HCT116 (cell line): Measurements from ENCODE around the gene CHST12. TPM values are rescaled to one million over a fixed set of nuclear protein-coding genes. Genes with fewer than 3 reads are reported as not detected.

ENCODE experiments used
- ATAC-seq: fragments of 200-7000 bp; cut with Tn5 transposase; 2 replicates; pipeline ENCODE4 v1.9.1; 2020; ENCODE audit warnings: mild to moderate bottlenecking, moderate library complexity
- BruUV-seq: library from RNA; stranded (reverse); fragments of 400-500 nt; replicated peaks from 2 replicates; lab custom pipeline; 2021; lab: Mats Ljungman, UMichigan
- CTCF ChIA-PET: fragments of 300-600 bp; sonication (Branson Sonifier 250); formaldehyde crosslinking; loops from one replicate; lab custom pipeline; 2021; ENCODE audit warnings: antibody characterized with exemption; lab: Charles Lee
- POLR2A ChIA-PET: fragments of 300-600, 350-600 bp; sonication (Branson Sonifier 250); formaldehyde crosslinking; loops from one replicate; lab custom pipeline; 2021; ENCODE audit warnings: antibody characterized with exemption; lab: Charles Lee
- RAD21 ChIA-PET, 2 experiments: fragments of 300-600 bp; sonication (Branson Sonifier 250); formaldehyde crosslinking; loops; one replicate each; lab custom pipeline; 2023; ENCODE audit warnings: low total read pairs in 2 of 2; ENCODE audit not compliant: uncharacterized antibody in 2 of 2, unreplicated experiment in 2 of 2, low non-redundant PET in 1 of 2; lab: Charles Lee
- DNase-seq: peaks from one replicate; pipeline ENCODE4 v3.0.0-alpha.2; 2010; ENCODE audit warnings: low read depth, low spot score
- H2AFZ ChIP-seq: fragments of 200-600 bp; shearing (Covaris generic), sonication (generic); 2 replicates; pipeline ENCODE4 v1.6.1; 2017; ENCODE audit warnings: low read depth, mixed run types, mixed read lengths, antibody characterized with exemption, low read length; ENCODE audit not compliant: poor library complexity, severe bottlenecking
- H3K27ac ChIP-seq: 2 replicates; pipeline ENCODE4 v1.5.1; 2012; ENCODE audit warnings: low read depth, low read length
- H3K27me3 ChIP-seq: fragments of 200-600 bp; sonication (generic); 2 replicates; pipeline ENCODE4 v1.6.1; 2016; ENCODE audit warnings: mixed run types, low read length, mixed read lengths; ENCODE audit not compliant: insufficient read depth
- H3K36me3 ChIP-seq, 2 experiments: fragments of 200-500 bp in 1 of 2; fragments of 200-600 bp in 1 of 2; sonication (Bioruptor generic) in 1 of 2; sonication (generic) in 1 of 2; 2 replicates each; pipeline versions ENCODE4 v1.5.1 to v1.6.1; 2014 to 2016; ENCODE audit warnings: low read length in 2 of 2, inconsistent platforms in 1 of 2, mixed read lengths in 1 of 2, mixed run types in 1 of 2; ENCODE audit not compliant: insufficient read depth in 2 of 2, control insufficient read depth in 1 of 2
- H3K4me1 ChIP-seq, 2 experiments: fragments of 200-600 bp in 1 of 2; sonication (generic) in 1 of 2; 2 replicates each; pipeline versions ENCODE4 v1.5.1 to v1.6.1; 2012 to 2017; ENCODE audit warnings: low read length in 2 of 2, inconsistent platforms in 1 of 2, mild to moderate bottlenecking in 1 of 2, mixed read lengths in 1 of 2, mixed run types in 1 of 2, moderate library complexity in 1 of 2; ENCODE audit not compliant: insufficient read depth in 2 of 2, control insufficient read depth in 1 of 2
- H3K4me2 ChIP-seq: fragments of 200-600 bp; sonication (generic); 2 replicates; pipeline ENCODE4 v1.6.1; 2017; ENCODE audit warnings: mixed run types, low read length, mixed read lengths
- H3K4me3 ChIP-seq, 2 experiments: fragments of 200-600 bp in 1 of 2; sonication (generic) in 1 of 2; replicated peaks in 1 of 2; 2 replicates each; pipeline ENCODE4 v1.5.1; 2011 to 2016; ENCODE audit warnings: low read length in 2 of 2, control low read depth in 1 of 2, low read depth in 1 of 2, mild to moderate bottlenecking in 1 of 2, mixed read lengths in 1 of 2, mixed run types in 1 of 2
- H3K79me2 ChIP-seq: fragments of 200-600 bp; sonication (generic); 2 replicates; pipeline ENCODE4 v1.6.1; 2017; ENCODE audit warnings: mild to moderate bottlenecking, mixed run types, low read length, moderate library complexity, mixed read lengths; ENCODE audit not compliant: insufficient read depth
- H3K9ac ChIP-seq: fragments of 200-600 bp; sonication (generic); 2 replicates; pipeline ENCODE4 v1.6.1; 2016; ENCODE audit warnings: low read length, mixed read lengths
- H3K9me2 ChIP-seq: fragments of 200-600 bp; sonication (generic), shearing (Covaris generic); 2 replicates; pipeline ENCODE4 v1.6.1; 2017; ENCODE audit warnings: mixed run types, mild to moderate bottlenecking, moderate library complexity; ENCODE audit not compliant: insufficient read depth
- H3K9me3 ChIP-seq, 2 experiments: fragments of 200-500 bp in 1 of 2; fragments of 200-600 bp in 1 of 2; sonication (Bioruptor generic) in 1 of 2; sonication (generic) in 1 of 2; 2 replicates each; pipeline ENCODE4 v1.6.1; 2014 to 2017; ENCODE audit warnings: low read length in 2 of 2, mixed read lengths in 2 of 2, inconsistent platforms in 1 of 2, low read depth in 1 of 2, mild to moderate bottlenecking in 1 of 2, mixed run types in 1 of 2, moderate library complexity in 1 of 2; ENCODE audit not compliant: control insufficient read depth in 1 of 2, insufficient read depth in 1 of 2
- H4K20me1 ChIP-seq: fragments of 200-600 bp; sonication (generic), shearing (Covaris generic); 2 replicates; pipeline ENCODE4 v1.6.1; 2017; ENCODE audit warnings: mixed run types, mild to moderate bottlenecking, moderate library complexity; ENCODE audit not compliant: insufficient read depth
- CBX3 ChIP-seq: IDR thresholded peaks from 2 replicates; pipeline ENCODE4 v1.6.1; 2012; ENCODE audit warnings: low read depth
- CEBPB ChIP-seq: IDR thresholded peaks from 2 replicates; pipeline ENCODE4 v1.6.1; 2012; ENCODE audit warnings: low read depth
- EGR1 ChIP-seq: IDR thresholded peaks from 2 replicates; pipeline ENCODE4 v1.6.1; 2012; ENCODE audit warnings: low read depth
- ELF1 ChIP-seq: IDR thresholded peaks from 2 replicates; pipeline ENCODE4 v1.6.1; 2012; ENCODE audit warnings: low read depth, borderline replicate concordance
- FOSL1 ChIP-seq: IDR thresholded peaks from 2 replicates; pipeline ENCODE4 v1.6.1; 2012; ENCODE audit warnings: low read depth
- JUND ChIP-seq: IDR thresholded peaks from 2 replicates; pipeline ENCODE4 v1.6.1; 2012
- POLR2A ChIP-seq: IDR thresholded peaks from 2 replicates; pipeline ENCODE4 v1.7.0; 2011; ENCODE audit warnings: borderline replicate concordance; ENCODE audit not compliant: insufficient read depth, insufficient read length; ENCODE audit errors: extremely low read depth
- POLR2AphosphoS5 ChIP-seq: IDR thresholded peaks from 2 replicates; pipeline ENCODE4 v1.6.1; 2011; ENCODE audit warnings: mild to moderate bottlenecking, low read depth, low read length, moderate library complexity
- RAD21 ChIP-seq: IDR thresholded peaks from 2 replicates; pipeline ENCODE4 v1.6.1; 2012; ENCODE audit warnings: low read depth, mild to moderate bottlenecking
- SIN3A ChIP-seq: IDR thresholded peaks from 2 replicates; pipeline ENCODE4 v1.6.1; 2012; ENCODE audit warnings: low read depth
- SP1 ChIP-seq: IDR thresholded peaks from 2 replicates; pipeline ENCODE4 v1.6.1; 2012; ENCODE audit warnings: low read depth
- SRF ChIP-seq: IDR thresholded peaks from 2 replicates; pipeline ENCODE4 v1.6.1; 2012; ENCODE audit warnings: low read depth
- TCF7L2 ChIP-seq: IDR thresholded peaks from 2 replicates; pipeline ENCODE4 v1.7.0; 2011; ENCODE audit warnings: borderline replicate concordance, inconsistent platforms; ENCODE audit not compliant: insufficient read depth, insufficient read length; ENCODE audit errors: extremely low read depth
- YY1 ChIP-seq: IDR thresholded peaks from 2 replicates; pipeline ENCODE4 v1.6.1; 2011; ENCODE audit warnings: low read length, low read depth, moderate library complexity, mild to moderate bottlenecking; ENCODE audit not compliant: insufficient replicate concordance; ENCODE audit errors: extremely low read depth
- ZFX ChIP-seq: fragments of 450-650 bp; IDR thresholded peaks from 2 replicates; pipeline ENCODE4 v1.6.1; 2017
- ZNF274 ChIP-seq: fragments of 200-500 bp; sonication (Bioruptor generic); IDR thresholded peaks from 2 replicates; pipeline ENCODE4 v1.6.1; 2014; ENCODE audit warnings: mild to moderate bottlenecking, low read depth, low read length, inconsistent platforms
- intact Hi-C: fragments of 100-400 bp; cut with micrococcal nuclease; formaldehyde crosslinking; loops from 2 replicates; pipeline ENCODE4 v1.10.0; 2022
- total RNA-seq: library from RNA; stranded (reverse); gene quantifications from one replicate; pipeline ENCODE4 v1.2.1, GENCODE V29; 2021; ENCODE audit not compliant: unreplicated experiment
- TF ChIP-seq, protein P1 (sequence below): IDR thresholded peaks from 2 replicates; pipeline ENCODE4 v1.6.1; 2011; ENCODE audit warnings: mild to moderate bottlenecking, low read length, moderate library complexity; ENCODE audit not compliant: insufficient replicate concordance; ENCODE audit errors: extremely low read depth
- TF ChIP-seq, protein P2 (sequence below): IDR thresholded peaks from 2 replicates; pipeline ENCODE4 v1.6.1; 2012
- TF ChIP-seq, protein P3 (sequence below), 3 experiments: fragments of 200-600 bp in 1 of 3; sonication (generic) in 1 of 3; IDR thresholded peaks in 2 of 3; conservative IDR thresholded peaks in 1 of 3; 2 replicates each; pipeline ENCODE4 v1.5.1; 2012 to 2017; ENCODE audit warnings: low read depth in 2 of 3, low read length in 2 of 3, antibody characterized with exemption in 1 of 3, borderline replicate concordance in 1 of 3, control low read depth in 1 of 3, mild to moderate bottlenecking in 1 of 3, mixed read lengths in 1 of 3, mixed run types in 1 of 3, moderate library complexity in 1 of 3; ENCODE audit not compliant: insufficient read depth in 1 of 3

CHST12 gene
- total RNA-seq, 1 experiment from 2014 or later = 14.2 TPM

GRCh38 chr7:2441430-2442058 is 38.1 kb downstream of the CHST12 start:
- intact Hi-C loops = no loop called here
- POLR2A ChIA-PET = no interaction called here

More at GRCh38 chr7:2441430-2442058, 38.1 kb downstream of the CHST12 start:
- Histone ChIP-seq H4K20me1 (no peaks in the 10 kb centered on the region), H3K4me1 (peaks cover 0 to 3% of the 10 kb centered on the region in 2 experiments; a peak in 1 of 4 replicates), H3K9ac (no peak overlapping the region), H3K4me3 (no peak overlapping the region), H3K9me3 (no peaks in the 10 kb centered on the region), H2AFZ (no peak overlapping the region), H3K4me2 (no peak overlapping the region), H3K27me3 (no peaks in the 10 kb centered on the region), H3K79me2 (no peaks in the 10 kb centered on the region), H3K27ac (no peak overlapping the region), H3K9me2 (no peaks in the 10 kb centered on the region), H3K36me3 (no peaks in the 10 kb centered on the region)
- ATAC-seq (no peak), DNase-seq (no peak)
- BruUV-seq = no TSS peak
- RAD21 ChIA-PET = interaction anchor here in 1 of 2 experiments (1.0 kb wide), 1 partner anchor 27 kb away, joined by 3 read pairs; no protein-coding TSS in a partner anchor
- CTCF ChIA-PET = interaction anchor here (1.4 kb wide), 1 partner anchor 10 kb away, joined by 4 read pairs; no protein-coding TSS in a partner anchor
- TF ChIP-seq SIN3A = no peak
- no peak for TF ChIP-seq ZFX
- TF ChIP-seq CBX3 = no peak
- TF ChIP-seq, protein P1, sequence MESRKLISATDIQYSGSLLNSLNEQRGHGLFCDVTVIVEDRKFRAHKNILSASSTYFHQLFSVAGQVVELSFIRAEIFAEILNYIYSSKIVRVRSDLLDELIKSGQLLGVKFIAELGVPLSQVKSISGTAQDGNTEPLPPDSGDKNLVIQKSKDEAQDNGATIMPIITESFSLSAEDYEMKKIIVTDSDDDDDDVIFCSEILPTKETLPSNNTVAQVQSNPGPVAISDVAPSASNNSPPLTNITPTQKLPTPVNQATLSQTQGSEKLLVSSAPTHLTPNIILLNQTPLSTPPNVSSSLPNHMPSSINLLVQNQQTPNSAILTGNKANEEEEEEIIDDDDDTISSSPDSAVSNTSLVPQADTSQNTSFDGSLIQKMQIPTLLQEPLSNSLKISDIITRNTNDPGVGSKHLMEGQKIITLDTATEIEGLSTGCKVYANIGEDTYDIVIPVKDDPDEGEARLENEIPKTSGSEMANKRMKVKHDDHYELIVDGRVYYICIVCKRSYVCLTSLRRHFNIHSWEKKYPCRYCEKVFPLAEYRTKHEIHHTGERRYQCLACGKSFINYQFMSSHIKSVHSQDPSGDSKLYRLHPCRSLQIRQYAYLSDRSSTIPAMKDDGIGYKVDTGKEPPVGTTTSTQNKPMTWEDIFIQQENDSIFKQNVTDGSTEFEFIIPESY = no peak
- TF ChIP-seq ZNF274 = no peak
- TF ChIP-seq, protein P2, sequence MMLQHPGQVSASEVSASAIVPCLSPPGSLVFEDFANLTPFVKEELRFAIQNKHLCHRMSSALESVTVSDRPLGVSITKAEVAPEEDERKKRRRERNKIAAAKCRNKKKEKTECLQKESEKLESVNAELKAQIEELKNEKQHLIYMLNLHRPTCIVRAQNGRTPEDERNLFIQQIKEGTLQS = no peak
- no peak for TF ChIP-seq YY1
- TF ChIP-seq POLR2A = no peak
- TF ChIP-seq JUND = no peak
- TF ChIP-seq EGR1 = no peak
- no peak for TF ChIP-seq SP1
- TF ChIP-seq, protein P3, sequence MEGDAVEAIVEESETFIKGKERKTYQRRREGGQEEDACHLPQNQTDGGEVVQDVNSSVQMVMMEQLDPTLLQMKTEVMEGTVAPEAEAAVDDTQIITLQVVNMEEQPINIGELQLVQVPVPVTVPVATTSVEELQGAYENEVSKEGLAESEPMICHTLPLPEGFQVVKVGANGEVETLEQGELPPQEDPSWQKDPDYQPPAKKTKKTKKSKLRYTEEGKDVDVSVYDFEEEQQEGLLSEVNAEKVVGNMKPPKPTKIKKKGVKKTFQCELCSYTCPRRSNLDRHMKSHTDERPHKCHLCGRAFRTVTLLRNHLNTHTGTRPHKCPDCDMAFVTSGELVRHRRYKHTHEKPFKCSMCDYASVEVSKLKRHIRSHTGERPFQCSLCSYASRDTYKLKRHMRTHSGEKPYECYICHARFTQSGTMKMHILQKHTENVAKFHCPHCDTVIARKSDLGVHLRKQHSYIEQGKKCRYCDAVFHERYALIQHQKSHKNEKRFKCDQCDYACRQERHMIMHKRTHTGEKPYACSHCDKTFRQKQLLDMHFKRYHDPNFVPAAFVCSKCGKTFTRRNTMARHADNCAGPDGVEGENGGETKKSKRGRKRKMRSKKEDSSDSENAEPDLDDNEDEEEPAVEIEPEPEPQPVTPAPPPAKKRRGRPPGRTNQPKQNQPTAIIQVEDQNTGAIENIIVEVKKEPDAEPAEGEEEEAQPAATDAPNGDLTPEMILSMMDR (IDR thresholded peaks at IDR 0.05 in 2 of 3, conservative IDR thresholded peaks at IDR 0.05 in 1 of 3; ENCODE audit: borderline replicate concordance in 1 of 3, insufficient read depth in 1 of 3, low read depth in 2 of 3, low read length in 2 of 3) = no peak
- TF ChIP-seq CEBPB = no peak
- TF ChIP-seq TCF7L2 = no peak
- no peak for TF ChIP-seq FOSL1
- no peak for TF ChIP-seq SRF
- no peak for TF ChIP-seq ELF1
- no peak for TF ChIP-seq RAD21
- TF ChIP-seq POLR2AphosphoS5 = no peak
